K562 (cell line): ENCODE data around the gene PAAF1. TPM values are rescaled to one million over a fixed set of nuclear protein-coding genes. Genes with fewer than 3 reads are reported as not detected.
A peak's percentile ranks its signal among the peaks of the same experiment; 100 is the strongest.

Experiments
- ATAC-seq: fragments of 200-7000 bp; cut with Tn5 transposase; 3 replicates; pipeline ENCODE4 v1.9.1; 2020; ENCODE audit warnings: moderate library complexity
- BruUV-seq: library from RNA; stranded (reverse); fragments of 400-500 nt; replicated peaks from 2 replicates; lab custom pipeline; 2021; lab: Mats Ljungman, UMichigan
- CTCF ChIA-PET: fragments of 300-600 bp; formaldehyde crosslinking; extraction: SDS; loops from one replicate; lab custom pipeline; 2021; ENCODE audit warnings: low intra/inter-chr PET ratio; lab: Yijun Ruan, JAX
- POLR2A ChIA-PET: fragments of 300-600, 350-650 bp; sonication (Branson Sonifier 250); formaldehyde crosslinking; extraction: SDS; loops from one replicate; lab custom pipeline; 2021; ENCODE audit warnings: antibody characterized with exemption, inconsistent platforms; lab: Yijun Ruan, JAX
- DNase-seq, 4 experiments: peaks; one replicate each; pipeline versions ENCODE4 v3.0.0 to v3.0.0-alpha.2; 2011 to 2018; ENCODE audit warnings: low spot score in 3 of 4, mixed read lengths in 3 of 4; ENCODE audit errors: extremely low read depth in 1 of 4
- FAIRE-seq: peaks from 2 replicates; lab custom pipeline; 2011; peaks lifted over from hg19 to GRCh38; lab: Jason Lieb, UNC
- H2AFZ ChIP-seq: 2 replicates; pipeline ENCODE4 v1.6.0; 2011; ENCODE audit warnings: low read depth, low read length, control low read depth, inconsistent platforms
- H3K27ac ChIP-seq: fragments of 200-600 bp; 3 replicates; pipeline ENCODE4 v1.8.0; 2011; ENCODE audit warnings: low read depth, mild to moderate bottlenecking, control low read depth, inconsistent platforms, low read length, moderate library complexity, mixed read lengths; ENCODE audit errors: extremely low read depth
- H3K27me3 ChIP-seq, 2 experiments: fragments of 300-600 bp in 1 of 2; 2 replicates in 1 of 2; 3 replicates in 1 of 2; pipeline versions ENCODE4 v1.6.0 to v1.8.0; 2011; ENCODE audit warnings: inconsistent platforms in 2 of 2, low read length in 2 of 2, mild to moderate bottlenecking in 1 of 2, mixed read lengths in 1 of 2, moderate library complexity in 1 of 2; ENCODE audit not compliant: control insufficient read depth in 2 of 2, insufficient read depth in 2 of 2
- H3K36me3 ChIP-seq: fragments of 300-600 bp; 3 replicates; pipeline ENCODE4 v1.8.0; 2011; ENCODE audit warnings: mild to moderate bottlenecking, low read length, inconsistent platforms; ENCODE audit not compliant: control insufficient read depth, insufficient read depth
- H3K4me1 ChIP-seq, 2 experiments: fragments of 200-600 bp in 1 of 2; replicated peaks in 1 of 2; 2 replicates in 1 of 2; 3 replicates in 1 of 2; pipeline versions ENCODE4 v1.5.1 to v1.8.0; 2011; ENCODE audit warnings: inconsistent platforms in 2 of 2, low read length in 2 of 2, mild to moderate bottlenecking in 1 of 2, mixed read lengths in 1 of 2, moderate library complexity in 1 of 2; ENCODE audit not compliant: control insufficient read depth in 2 of 2, insufficient read depth in 2 of 2
- H3K4me2 ChIP-seq: 2 replicates; pipeline ENCODE4 v1.6.1; 2011; ENCODE audit warnings: low read length, control low read depth, inconsistent platforms, mixed read lengths; ENCODE audit not compliant: insufficient read depth
- H3K4me3 ChIP-seq: fragments of 200-600 bp; sonication (generic), shearing (Covaris generic); 2 replicates; pipeline ENCODE4 v1.5.1; 2016; ENCODE audit warnings: control low read depth, inconsistent platforms
- H3K79me2 ChIP-seq: fragments of 200-600 bp; 3 replicates; pipeline ENCODE4 v1.8.0; 2011; ENCODE audit warnings: low read length, inconsistent platforms; ENCODE audit not compliant: control insufficient read depth, insufficient read depth
- H3K9ac ChIP-seq, 2 experiments: 2 replicates each; pipeline versions ENCODE4 v1.6.0 to v1.6.1; 2011; ENCODE audit warnings: low read depth in 2 of 2, low read length in 2 of 2, control low read depth in 1 of 2, inconsistent platforms in 1 of 2, mild to moderate bottlenecking in 1 of 2, mixed read lengths in 1 of 2; ENCODE audit not compliant: insufficient read depth in 1 of 2
- H3K9me1 ChIP-seq: one replicate; pipeline ENCODE4 v1.6.0; 2011; ENCODE audit warnings: inconsistent platforms, mild to moderate bottlenecking, low read length, moderate library complexity; ENCODE audit not compliant: control insufficient read depth, insufficient read depth
- H3K9me3 ChIP-seq: replicated peaks from 2 replicates; pipeline ENCODE4 v1.5.1; 2011; ENCODE audit warnings: low read depth, low read length, inconsistent platforms; ENCODE audit not compliant: control insufficient read depth, insufficient read depth
- H4K20me1 ChIP-seq: replicated peaks from 2 replicates; pipeline ENCODE4 v1.6.1; 2011; ENCODE audit warnings: low read length, inconsistent platforms, mixed read lengths; ENCODE audit not compliant: control insufficient read depth, insufficient read depth
- NFYB ChIP-seq: IDR thresholded peaks from 2 replicates; pipeline ENCODE4 v1.6.1; 2011; ENCODE audit warnings: mild to moderate bottlenecking, moderate library complexity; ENCODE audit not compliant: insufficient read length; ENCODE audit errors: extremely low read depth
- PHF8 ChIP-seq: fragments of 200-600 bp; sonication (generic); IDR thresholded peaks from 2 replicates; pipeline ENCODE4 v1.6.1; 2012; ENCODE audit warnings: mixed run types, mild to moderate bottlenecking, inconsistent platforms, low read length, moderate library complexity, borderline replicate concordance
- RBM34 ChIP-seq: fragments of 200-400 bp; formaldehyde crosslinking; IDR thresholded peaks from 2 replicates; pipeline ENCODE4 v1.6.1; 2018; ENCODE audit warnings: low read length, borderline replicate concordance; ENCODE audit not compliant: insufficient read depth
- SREBF1 ChIP-seq: fragments of 150-350 bp; IDR thresholded peaks from 2 replicates; pipeline ENCODE4 v1.6.1; 2014; ENCODE audit warnings: antibody characterized with exemption, low read depth, low read length, borderline replicate concordance
- SUPT5H ChIP-seq: fragments of 450-650 bp; IDR thresholded peaks from 2 replicates; pipeline ENCODE4 v1.6.1; 2016
- TEAD2 ChIP-seq: fragments of 450-650 bp; IDR thresholded peaks from 2 replicates; pipeline ENCODE4 v1.6.1; 2016; ENCODE audit warnings: missing genetic modification characterization, control low read depth, missing compliant biosample characterization
- WGBS: fragments of 100-300 bp; shearing (Covaris generic); methylation state at CpG from one replicate; pipeline ENCODE4 v1.1.6; 2016; ENCODE audit warnings: low coverage, mixed read lengths; ENCODE audit not compliant: insufficient coverage; ENCODE audit errors: missing lambda C conversion rate; 5-methylcytosine and 5-hydroxymethylcytosine counted together
- in situ Hi-C: fragments of 300-500 bp; cut with MboI; formaldehyde crosslinking; loops from 4 replicates; pipeline ENCODE4 v1.15.0; 2018; ENCODE audit warnings: inconsistent platforms, mixed read lengths
- intact Hi-C: fragments of 100-400 bp; cut with micrococcal nuclease; formaldehyde crosslinking; loops from 2 replicates; pipeline ENCODE4 v1.14.2; 2022
- polyA plus RNA-seq, 8 experiments: library from polyadenylated mRNA; depleted of rRNA in 4 of 8; stranded (reverse) in 5 of 8; unstranded in 3 of 8; fragments of >200 nt; fragmentation: Nextera tagmentation in 2 of 8; fragmentation: Illumina TruSeq in 1 of 8; extraction: Ambion mirVana in 2 of 8; extraction: Trizol in 1 of 8; gene quantifications; 2 replicates each; pipeline versions ENCODE4 v1.2.1 to v1.2.3, GENCODE V29; 2011 to 2014; ENCODE audit warnings: inconsistent platforms in 1 of 8, missing spikeins in 1 of 8
- total RNA-seq, 7 experiments: library from RNA; depleted of rRNA in 6 of 7; stranded (reverse); fragments of >200 nt in 6 of 7; fragmentation: Illumina TruSeq in 2 of 7; extraction: Trizol in 2 of 7; gene quantifications; 2 replicates each; pipeline versions ENCODE4 v1.2.1 to v1.2.3, GENCODE V29; 2011 to 2021; ENCODE audit warnings: low replicate concordance in 1 of 7
- TF ChIP-seq, protein P1 (sequence below): sonication (generic); formaldehyde crosslinking; IDR thresholded peaks from 2 replicates; pipeline ENCODE4 v1.8.0; 2022; ENCODE audit warnings: mild to moderate bottlenecking, missing genetic modification reagents
- TF ChIP-seq, protein P2 (sequence below): fragments of 250-450 bp; sonication (Bioruptor Pico); IDR thresholded peaks from 2 replicates; pipeline ENCODE4 v1.5.0; 2020; ENCODE audit warnings: mild to moderate bottlenecking, borderline replicate concordance
- TF ChIP-seq, protein P3 (sequence below): fragments of 450-650 bp; IDR thresholded peaks from 2 replicates; pipeline ENCODE4 v1.6.1; 2016; ENCODE audit warnings: antibody characterized with exemption
- TF ChIP-seq, protein P4 (sequence below): IDR thresholded peaks from 3 replicates; pipeline ENCODE4 v1.6.1; 2011; ENCODE audit warnings: borderline replicate concordance, mild to moderate bottlenecking; ENCODE audit not compliant: insufficient read length, insufficient read depth

PAAF1 gene
- total and polyA plus RNA-seq, 9 of the 15 experiments (the other 6 are each of a cell fraction or from before 2014, with no cell fraction given), result 13.5 to 78.6 (median 23.3) TPM

- Histone ChIP-seq H3K4me3 (no peak overlapping the region), H3K79me2 (no peaks in the 10 kb centered on the region), H3K9me1 (no peaks in the 10 kb centered on the region), H3K4me1 (peaks cover 12 to 34% of the 10 kb centered on the region in 2 experiments; a peak in 4 of 5 replicates), H3K4me2 (no peak overlapping the region), H4K20me1 (peaks cover 14% of the 10 kb centered on the region), H3K9me3 (no peaks in the 10 kb centered on the region), H3K27me3 (no peaks in the 10 kb centered on the region), H3K9ac (peak overlapping the region in 1 of 2 experiments; percentile 53; a peak in 1 of 4 replicates), H3K36me3 (peaks cover 25% of the 10 kb centered on the region; the same call in 2 of the 3 replicates), H2AFZ (no peak overlapping the region), H3K27ac (no peak overlapping the region)
- DNase-seq (peak in 2 of 4 experiments; percentile 12 to 28), ATAC-seq (peak; percentile 8; the same call in 2 of the 3 replicates), FAIRE-seq (no peak)
- no TSS peak for BruUV-seq
- 79% methylated on average over 6 of the region's 6 CpGs for WGBS
- intact Hi-C loops, result no loop called here
- CTCF ChIA-PET, result no interaction called here
- in situ Hi-C loops, result no loop called here
- POLR2A ChIA-PET, result interaction anchor here (0.5 to 5.7 kb wide), 7 partner anchors 9 to 179 kb away, joined by 3 to 54 read pairs (median 3); partner anchors contain the start of genes DNAJB13 and UCP2
- TF ChIP-seq PHF8 (no peak), SREBF1 (no peak), TEAD2 (tag) (no peak), SUPT5H (peak; percentile 46), RBM34 (no peak), NFYB (no peak)
- TF ChIP-seq, protein P1, sequence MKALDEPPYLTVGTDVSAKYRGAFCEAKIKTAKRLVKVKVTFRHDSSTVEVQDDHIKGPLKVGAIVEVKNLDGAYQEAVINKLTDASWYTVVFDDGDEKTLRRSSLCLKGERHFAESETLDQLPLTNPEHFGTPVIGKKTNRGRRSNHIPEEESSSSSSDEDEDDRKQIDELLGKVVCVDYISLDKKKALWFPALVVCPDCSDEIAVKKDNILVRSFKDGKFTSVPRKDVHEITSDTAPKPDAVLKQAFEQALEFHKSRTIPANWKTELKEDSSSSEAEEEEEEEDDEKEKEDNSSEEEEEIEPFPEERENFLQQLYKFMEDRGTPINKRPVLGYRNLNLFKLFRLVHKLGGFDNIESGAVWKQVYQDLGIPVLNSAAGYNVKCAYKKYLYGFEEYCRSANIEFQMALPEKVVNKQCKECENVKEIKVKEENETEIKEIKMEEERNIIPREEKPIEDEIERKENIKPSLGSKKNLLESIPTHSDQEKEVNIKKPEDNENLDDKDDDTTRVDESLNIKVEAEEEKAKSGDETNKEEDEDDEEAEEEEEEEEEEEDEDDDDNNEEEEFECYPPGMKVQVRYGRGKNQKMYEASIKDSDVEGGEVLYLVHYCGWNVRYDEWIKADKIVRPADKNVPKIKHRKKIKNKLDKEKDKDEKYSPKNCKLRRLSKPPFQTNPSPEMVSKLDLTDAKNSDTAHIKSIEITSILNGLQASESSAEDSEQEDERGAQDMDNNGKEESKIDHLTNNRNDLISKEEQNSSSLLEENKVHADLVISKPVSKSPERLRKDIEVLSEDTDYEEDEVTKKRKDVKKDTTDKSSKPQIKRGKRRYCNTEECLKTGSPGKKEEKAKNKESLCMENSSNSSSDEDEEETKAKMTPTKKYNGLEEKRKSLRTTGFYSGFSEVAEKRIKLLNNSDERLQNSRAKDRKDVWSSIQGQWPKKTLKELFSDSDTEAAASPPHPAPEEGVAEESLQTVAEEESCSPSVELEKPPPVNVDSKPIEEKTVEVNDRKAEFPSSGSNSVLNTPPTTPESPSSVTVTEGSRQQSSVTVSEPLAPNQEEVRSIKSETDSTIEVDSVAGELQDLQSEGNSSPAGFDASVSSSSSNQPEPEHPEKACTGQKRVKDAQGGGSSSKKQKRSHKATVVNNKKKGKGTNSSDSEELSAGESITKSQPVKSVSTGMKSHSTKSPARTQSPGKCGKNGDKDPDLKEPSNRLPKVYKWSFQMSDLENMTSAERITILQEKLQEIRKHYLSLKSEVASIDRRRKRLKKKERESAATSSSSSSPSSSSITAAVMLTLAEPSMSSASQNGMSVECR (CRISPR knock-in tag), result no peak
- TF ChIP-seq, protein P2, sequence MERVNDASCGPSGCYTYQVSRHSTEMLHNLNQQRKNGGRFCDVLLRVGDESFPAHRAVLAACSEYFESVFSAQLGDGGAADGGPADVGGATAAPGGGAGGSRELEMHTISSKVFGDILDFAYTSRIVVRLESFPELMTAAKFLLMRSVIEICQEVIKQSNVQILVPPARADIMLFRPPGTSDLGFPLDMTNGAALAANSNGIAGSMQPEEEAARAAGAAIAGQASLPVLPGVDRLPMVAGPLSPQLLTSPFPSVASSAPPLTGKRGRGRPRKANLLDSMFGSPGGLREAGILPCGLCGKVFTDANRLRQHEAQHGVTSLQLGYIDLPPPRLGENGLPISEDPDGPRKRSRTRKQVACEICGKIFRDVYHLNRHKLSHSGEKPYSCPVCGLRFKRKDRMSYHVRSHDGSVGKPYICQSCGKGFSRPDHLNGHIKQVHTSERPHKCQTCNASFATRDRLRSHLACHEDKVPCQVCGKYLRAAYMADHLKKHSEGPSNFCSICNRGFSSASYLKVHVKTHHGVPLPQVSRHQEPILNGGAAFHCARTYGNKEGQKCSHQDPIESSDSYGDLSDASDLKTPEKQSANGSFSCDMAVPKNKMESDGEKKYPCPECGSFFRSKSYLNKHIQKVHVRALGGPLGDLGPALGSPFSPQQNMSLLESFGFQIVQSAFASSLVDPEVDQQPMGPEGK (CRISPR knock-in tag), result no peak
- TF ChIP-seq, protein P3, sequence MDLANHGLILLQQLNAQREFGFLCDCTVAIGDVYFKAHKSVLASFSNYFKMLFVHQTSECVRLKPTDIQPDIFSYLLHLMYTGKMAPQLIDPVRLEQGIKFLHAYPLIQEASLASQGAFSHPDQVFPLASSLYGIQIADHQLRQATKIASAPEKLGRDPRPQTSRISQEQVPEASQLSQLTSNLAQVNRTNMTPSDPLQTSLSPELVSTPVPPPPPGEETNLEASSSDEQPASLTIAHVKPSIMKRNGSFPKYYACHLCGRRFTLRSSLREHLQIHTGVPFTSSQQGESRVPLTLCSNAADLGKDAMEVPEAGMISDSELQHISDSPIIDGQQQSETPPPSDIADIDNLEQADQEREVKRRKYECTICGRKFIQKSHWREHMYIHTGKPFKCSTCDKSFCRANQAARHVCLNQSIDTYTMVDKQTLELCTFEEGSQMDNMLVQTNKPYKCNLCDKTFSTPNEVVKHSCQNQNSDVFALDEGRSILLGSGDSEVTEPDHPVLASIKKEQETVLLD, result no peak
- TF ChIP-seq, protein P4, sequence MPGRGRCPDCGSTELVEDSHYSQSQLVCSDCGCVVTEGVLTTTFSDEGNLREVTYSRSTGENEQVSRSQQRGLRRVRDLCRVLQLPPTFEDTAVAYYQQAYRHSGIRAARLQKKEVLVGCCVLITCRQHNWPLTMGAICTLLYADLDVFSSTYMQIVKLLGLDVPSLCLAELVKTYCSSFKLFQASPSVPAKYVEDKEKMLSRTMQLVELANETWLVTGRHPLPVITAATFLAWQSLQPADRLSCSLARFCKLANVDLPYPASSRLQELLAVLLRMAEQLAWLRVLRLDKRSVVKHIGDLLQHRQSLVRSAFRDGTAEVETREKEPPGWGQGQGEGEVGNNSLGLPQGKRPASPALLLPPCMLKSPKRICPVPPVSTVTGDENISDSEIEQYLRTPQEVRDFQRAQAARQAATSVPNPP, result no peak
Measured at GRCh38 chr11:73971175-73971719, 94.4 kb downstream of the PAAF1 start.
